Measurements from ENCODE around the gene CSRNP2. TPM values are rescaled to one million over a fixed set of nuclear protein-coding genes. Genes with fewer than 3 reads are reported as not detected.

Gene CSRNP2
- total and polyA plus RNA-seq, 2 experiments from 2014 or later, result 6.9 to 30.9 TPM

GRCh38 chr12:51108136-51108535 is 24.7 kb upstream of the CSRNP2 start:
- Histone ChIP-seq H3K4me2 (no peak overlapping the region), H3K27ac (ENCODE audit: low read depth) (no peak overlapping the region), H3K27me3 (ENCODE audit: insufficient read depth) (no peaks in the 10 kb centered on the region), H2AFZ (no peak overlapping the region), H3K9me2 (ENCODE audit: insufficient read depth) (no peaks in the 10 kb centered on the region), H3K36me3 (ENCODE audit: insufficient read depth) (peaks cover 46% of the 10 kb centered on the region), H3K4me3 (no peak overlapping the region), H4K20me1 (replicated peaks; ENCODE audit: insufficient read depth) (0 out of 2 replicates have a peak, but pooled peaks cover 5% of the 10 kb centered on the region), H3K79me2 (replicated peaks; ENCODE audit: insufficient read depth) (no peaks in the 10 kb centered on the region), H3K4me1 (ENCODE audit: insufficient read depth) (no peaks in the 10 kb centered on the region), H3F3A (replicated peaks; ENCODE audit: low read depth) (no peaks in the 10 kb centered on the region)
- DNase-seq (ENCODE audit: low spot score), result no peak
- H3K27ac Mint-ChIP-seq, result no peak overlapping the region
- H3K4me3 Mint-ChIP-seq, result no peak overlapping the region
- TF ChIP-seq ETS1 (IDR thresholded peaks at IDR 0.05) (no peak), CREB1 (CRISPR knock-in tag; IDR thresholded peaks at IDR 0.05; ENCODE audit: low read depth) (no peak), REST (IDR thresholded peaks at IDR 0.05; ENCODE audit: unreplicated experiment) (no peak), EZH2 (IDR thresholded peaks at IDR 0.05; ENCODE audit: low read depth, unreplicated experiment) (no peak), ZNF331 (CRISPR knock-in tag; IDR thresholded peaks at IDR 0.05; ENCODE audit: low read depth) (no peak), ZNF462 (CRISPR knock-in tag; IDR thresholded peaks at IDR 0.05) (no peak), STAT1 (IDR thresholded peaks at IDR 0.05; ENCODE audit: unreplicated experiment) (no peak), ZNF114 (CRISPR knock-in tag; IDR thresholded peaks at IDR 0.05) (no peak), CTCF (conservative IDR thresholded peaks at IDR 0.05; ENCODE audit: low read depth in 2 of 2) (no peak), POLR2AphosphoS5 (IDR thresholded peaks at IDR 0.05; ENCODE audit: low read depth) (no peak), JUNB (IDR thresholded peaks at IDR 0.05; ENCODE audit: unreplicated experiment) (no peak), EZH2phosphoT487 (IDR thresholded peaks at IDR 0.05; ENCODE audit: unreplicated experiment) (no peak)
- no peak for ATAC-seq
- H3K27me3 Mint-ChIP-seq (ENCODE audit: insufficient read depth, low read depth, poor library complexity), result peaks cover 4% of the 10 kb centered on the region
- H3K36me3 Mint-ChIP-seq (ENCODE audit: low read depth), result peaks cover 68% of the 10 kb centered on the region
- H3K4me1 Mint-ChIP-seq, result no peaks in the 10 kb centered on the region
- no peaks in the 10 kb centered on the region for H3K9me3 Mint-ChIP-seq
